NT2/D1 (cell line): ENCODE data around the gene CCDC71.

Experiments
- SUZ12 ChIP-seq: IDR thresholded peaks from 2 replicates; pipeline ENCODE4 v1.6.1; 2011; ENCODE audit not compliant: insufficient read length, insufficient read depth; ENCODE audit errors: extremely low read depth
- YY1 ChIP-seq: IDR thresholded peaks from 2 replicates; pipeline ENCODE4 v1.6.1; 2011; ENCODE audit not compliant: insufficient read length, insufficient read depth
- ZNF274 ChIP-seq: IDR thresholded peaks from 2 replicates; pipeline ENCODE4 v1.6.1; 2011; ENCODE audit warnings: mild to moderate bottlenecking, low read depth, low read length

DNA sequence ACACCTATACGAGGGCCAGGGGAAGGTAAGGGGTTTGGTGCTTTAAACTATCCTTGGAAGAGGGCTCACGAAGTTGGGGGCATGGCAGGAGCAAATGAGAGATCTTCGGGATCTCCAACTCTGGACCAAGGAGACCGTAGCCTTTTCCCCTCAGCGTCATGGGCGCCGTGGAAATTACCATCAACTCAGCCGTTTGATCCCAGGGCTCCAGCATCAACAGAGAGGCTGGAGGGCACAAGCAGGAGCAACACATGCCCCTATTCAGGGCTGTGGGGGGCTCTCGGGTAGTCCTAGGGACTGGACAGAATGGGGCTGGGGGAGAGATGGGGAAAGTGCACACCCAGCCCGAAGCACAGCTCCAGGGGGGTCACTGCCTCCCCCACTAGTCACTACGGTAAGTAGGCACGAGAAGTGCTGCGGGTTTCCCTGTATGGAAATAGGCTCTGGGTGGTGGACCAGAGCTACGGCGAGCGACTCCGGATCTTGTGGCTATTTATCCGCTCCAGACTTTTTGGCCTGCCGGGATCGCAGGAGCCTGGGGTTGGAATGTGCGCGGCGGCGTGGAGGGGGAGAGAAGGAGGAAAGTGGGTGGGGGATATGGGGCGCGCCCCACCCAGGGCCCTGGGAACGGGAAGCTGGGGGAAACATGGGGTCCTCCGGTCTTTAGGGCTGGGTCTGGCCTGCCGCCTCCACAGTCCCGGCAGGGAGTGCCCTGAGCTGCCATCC is 32.7 kb downstream of the CCDC71 start:
- TF ChIP-seq YY1 (no peak), SUZ12 (no peak), ZNF274 (no peak)
